GM18526 (cell line): ENCODE measurements around the gene SLC25A17.

Experiments
- POLR2A ChIP-seq: IDR thresholded peaks from 3 replicates; pipeline ENCODE4 v1.6.1; 2011; ENCODE audit not compliant: insufficient read length; ENCODE audit errors: extremely low read depth

The SLC25A17 gene

DNA sequence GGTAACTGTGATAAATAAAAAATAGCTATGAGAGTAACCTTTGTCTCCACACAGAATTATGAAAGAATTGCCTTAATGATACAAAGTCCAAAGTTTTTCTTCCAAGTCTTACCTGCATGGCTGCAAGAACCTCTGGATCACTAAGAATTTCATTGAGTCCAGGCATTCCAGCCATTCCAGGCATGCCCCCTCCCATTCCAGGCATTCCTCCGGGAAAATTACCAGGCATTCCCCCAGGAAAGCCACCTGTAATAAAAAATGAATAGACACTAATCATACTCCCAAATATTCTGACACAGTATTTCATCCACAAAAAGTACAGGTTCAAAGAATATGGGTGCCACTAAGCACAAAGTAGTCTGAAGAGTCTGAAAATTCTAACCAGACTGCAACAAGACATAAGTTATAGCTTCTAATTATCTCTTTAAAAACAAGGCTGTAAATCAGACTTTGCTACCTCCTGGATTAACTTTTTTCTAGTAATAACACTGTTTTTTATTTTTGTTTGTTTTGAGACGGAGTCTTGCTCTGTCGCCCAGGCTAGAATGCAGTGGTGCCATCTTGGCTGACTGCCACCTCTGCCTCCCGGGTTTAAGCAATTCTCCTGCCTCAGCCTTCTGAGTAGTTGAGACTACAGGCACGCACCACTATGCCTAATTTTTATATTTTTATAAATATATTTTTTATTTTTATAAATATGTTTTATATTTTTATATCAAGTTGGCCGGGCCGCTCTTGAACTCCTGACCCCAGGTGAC, 8.0 kb upstream of the SLC25A17 start:
- TF ChIP-seq POLR2A: no peak

DNA sequence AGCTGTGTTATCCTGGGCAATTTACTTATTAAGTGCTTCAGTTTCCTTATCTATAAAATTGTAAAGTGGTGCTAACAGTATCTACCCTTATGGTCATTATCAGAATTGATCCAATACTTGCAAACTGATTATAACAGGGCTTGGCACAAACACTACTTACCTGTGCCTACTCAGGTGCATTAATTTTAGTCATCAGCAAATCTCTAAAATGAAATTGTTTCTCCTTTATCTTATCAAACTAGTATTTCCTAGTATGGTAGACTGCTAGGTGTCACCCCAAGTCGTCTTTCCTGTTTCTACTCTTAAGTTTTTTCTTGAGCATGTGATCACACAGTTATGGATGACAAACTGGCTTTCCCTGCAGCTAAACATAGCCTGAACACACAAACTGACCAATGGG, 4.3 kb upstream of the SLC25A17 start:
- TF ChIP-seq POLR2A: no peak

DNA sequence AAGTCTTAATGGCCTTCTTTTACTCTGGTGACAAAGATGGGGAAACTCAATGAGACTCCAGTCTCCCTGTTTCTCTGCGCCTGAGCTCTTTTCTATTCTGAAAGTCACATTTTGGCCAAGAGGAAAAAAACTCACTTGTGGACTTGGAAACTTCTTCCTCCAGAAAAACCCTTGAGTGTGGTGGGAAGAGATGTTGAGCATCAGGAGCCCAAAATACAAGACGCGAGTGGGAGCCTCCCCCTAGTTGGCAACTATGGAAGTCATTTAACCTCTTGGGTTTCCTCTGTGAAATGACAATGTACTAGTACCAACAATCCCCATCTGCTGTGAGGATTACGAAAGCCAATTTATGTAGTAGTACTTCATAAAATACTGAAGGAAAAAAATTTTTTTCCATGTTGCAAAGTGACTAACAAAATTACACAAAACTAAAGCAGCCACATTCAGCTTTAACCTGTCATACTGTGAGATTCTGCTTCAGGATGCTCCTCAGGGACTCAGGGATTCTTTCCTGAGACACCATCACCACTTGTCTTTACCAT, 524 bp upstream of the SLC25A17 start:
- TF ChIP-seq POLR2A: no peak

DNA sequence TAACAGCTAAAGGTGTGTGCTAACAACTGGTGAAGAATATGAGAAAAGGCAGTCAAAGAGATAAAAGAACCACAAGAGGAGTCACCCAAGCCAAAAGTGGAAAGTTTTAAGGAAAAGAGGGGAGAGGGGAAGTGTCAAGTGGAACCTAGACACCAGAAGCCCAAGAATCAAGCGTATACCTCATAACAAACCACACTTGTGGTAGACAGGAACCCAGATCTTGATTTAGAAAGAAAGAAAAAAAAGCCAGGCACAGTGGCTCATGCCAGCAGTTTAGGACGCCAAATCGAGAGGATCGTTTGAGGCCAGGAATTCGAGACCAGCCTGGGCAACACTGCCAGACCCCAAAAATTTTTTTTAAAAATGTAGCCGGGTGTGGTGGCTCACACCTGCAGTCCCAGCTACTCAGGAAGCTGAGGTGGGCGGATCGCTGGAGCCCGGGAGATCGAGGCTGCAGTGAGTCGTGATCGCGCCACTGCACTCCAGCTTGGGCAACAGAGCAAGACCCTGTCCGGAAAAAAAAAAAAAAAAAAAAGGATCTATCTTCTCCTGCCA, 877 bp downstream of the SLC25A17 start:
- no peak for TF ChIP-seq POLR2A

DNA sequence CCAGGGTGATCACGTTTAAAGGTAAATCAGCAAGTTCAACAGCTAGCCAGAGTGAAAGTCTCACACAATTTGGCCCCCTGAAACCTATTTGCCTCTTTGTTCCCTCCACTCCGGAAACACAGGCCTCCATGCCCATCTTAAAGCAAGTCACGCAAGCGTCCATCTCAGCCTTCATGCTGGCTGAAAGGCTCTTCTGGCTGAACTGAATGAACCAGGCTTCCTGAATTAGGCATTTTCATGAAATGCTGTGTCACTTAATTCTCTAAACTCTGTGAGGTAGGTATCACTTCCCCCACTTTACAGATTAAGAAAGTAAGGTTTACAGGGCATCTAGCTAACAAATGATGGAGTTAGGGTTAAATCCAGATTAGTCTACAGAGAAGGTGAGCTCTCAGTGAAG, 1.4 kb downstream of the SLC25A17 start:
- no peak for TF ChIP-seq POLR2A

DNA sequence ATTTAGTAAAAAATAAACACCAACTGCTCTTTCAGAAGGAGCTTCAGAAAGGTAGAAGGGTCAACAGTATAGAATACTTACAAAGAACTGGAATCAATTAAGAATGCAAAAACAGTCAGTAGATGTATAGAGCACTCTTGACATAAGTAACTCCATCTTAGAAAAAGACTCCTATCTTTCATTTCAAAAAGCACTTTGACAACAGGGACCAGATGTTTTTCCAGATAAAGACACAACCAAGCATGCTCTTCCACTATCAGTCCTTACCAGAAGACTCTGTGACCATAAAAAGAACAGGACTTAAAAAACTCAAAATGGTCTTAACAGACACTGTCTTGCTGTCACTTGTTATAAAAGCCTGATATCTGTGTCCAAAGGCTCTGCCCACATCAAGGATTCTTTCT, 5.2 kb downstream of the SLC25A17 start:
- TF ChIP-seq POLR2A: no peak

DNA sequence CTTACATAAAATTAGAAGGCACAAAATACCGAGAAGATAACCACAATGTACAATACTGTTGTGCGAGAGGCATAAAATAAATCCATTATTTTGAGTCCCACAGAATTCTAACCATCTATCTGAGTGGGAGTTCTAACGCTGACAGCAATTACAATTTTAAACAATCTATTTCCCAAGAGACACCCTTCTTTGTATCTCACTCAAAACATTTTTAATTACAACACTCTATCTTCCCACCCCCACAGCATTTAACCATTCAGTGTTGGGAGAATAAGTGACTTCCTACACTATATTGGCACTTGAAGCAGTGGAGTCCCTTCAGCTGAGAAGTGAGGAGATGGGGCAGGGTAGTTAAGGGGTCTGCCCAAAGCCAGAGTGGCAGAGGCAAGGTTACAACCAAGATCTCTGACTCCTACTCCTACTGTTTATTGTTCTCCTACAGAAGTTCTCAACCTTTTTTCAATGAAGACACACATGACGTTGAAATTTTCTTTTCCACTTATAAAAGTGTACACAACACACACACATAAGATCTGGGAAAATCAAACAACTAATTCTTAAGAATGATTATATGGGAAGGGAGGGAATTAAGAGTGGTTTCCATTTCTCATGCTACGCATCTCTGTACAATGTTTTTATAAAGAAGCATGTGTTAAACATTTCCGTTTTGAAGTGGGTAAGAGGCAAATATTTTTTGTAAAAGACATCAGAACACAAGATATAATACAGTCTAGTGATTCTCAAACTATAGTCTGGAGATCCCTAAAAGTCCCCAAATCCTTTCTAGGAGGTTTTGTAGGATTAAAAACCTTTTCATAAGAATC, 10.9 kb downstream of the SLC25A17 start:
- TF ChIP-seq POLR2A: no peak

DNA sequence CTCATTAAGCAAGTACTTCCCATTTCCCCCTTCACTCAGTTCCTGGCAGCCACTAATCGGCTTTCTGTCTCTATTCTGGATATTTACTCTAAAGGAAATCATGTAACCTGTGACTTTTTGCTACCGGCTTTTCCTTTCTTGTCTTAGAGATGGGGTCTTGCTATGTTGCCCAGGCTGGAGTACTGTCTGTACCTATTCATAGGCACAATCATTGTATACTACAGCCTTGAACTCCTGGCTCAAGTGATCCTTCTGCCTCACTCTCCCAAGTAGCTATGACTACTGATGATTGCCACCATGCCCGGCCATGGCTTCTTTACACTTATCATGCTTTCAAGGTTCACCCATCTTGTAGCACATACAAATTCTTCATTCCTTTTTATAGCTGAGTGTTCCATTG, 12.4 kb downstream of the SLC25A17 start:
- no peak for TF ChIP-seq POLR2A

DNA sequence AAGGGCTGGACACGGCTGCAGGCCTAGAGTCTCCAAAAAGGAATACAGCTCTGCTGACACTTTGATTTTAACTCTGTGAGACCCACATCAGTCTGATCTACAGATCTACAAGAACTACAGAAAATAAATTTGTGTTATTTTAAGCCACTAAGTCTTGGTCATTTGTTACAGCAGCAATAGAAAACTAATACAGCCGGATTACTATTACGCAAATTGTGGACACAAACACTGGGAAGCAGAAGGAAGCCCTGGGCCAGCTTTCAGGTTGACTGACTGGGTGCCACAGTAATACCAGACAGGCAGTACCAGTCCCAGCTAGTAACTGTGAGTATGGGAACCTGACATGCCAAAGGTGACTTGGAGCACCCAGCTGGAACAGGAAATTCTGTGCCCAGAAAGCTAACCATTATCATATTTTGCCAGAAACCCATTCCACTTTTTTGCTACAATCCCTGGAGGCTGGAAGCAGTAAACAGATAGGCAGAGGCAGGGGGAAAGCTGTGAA, 13.4 kb downstream of the SLC25A17 start:
- no peak for TF ChIP-seq POLR2A

DNA sequence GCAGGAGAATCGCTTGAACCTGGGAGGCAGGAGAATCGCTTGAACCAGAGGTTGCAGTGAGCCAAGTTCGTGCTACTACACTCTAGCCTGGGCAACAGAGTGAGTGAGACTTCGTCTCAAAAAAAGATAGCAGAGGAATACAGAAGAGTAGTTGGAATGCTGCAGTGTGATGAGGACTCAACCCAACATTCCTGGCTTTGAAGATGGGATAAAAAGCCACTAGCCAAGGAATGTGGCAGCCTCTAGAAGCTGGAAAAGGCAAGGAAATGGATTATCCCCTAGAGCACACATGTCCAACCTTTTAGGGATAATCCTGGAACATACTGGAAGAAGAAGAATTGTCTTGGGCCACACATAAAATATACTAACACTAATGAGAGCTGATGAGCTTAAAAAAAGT, 13.9 kb downstream of the SLC25A17 start:
- TF ChIP-seq POLR2A: no peak

DNA sequence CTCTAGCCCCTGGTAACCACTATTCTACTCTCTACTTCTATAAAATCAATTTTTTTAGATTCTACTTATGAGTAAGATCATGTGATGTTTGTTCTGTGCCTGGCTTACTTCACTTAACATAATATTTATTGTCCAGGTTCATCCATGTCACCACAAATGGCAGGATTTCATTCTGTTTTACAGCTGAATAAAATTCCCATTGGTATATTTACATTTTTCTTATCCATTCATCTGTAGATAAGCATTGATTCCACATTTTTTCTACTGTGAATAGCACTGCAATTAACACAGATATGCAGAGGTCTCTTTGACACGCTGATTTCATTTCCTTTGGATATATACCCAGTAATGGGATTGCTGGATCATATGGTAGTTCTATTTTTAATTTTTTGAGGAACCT, 15.8 kb downstream of the SLC25A17 start:
- no peak for TF ChIP-seq POLR2A

DNA sequence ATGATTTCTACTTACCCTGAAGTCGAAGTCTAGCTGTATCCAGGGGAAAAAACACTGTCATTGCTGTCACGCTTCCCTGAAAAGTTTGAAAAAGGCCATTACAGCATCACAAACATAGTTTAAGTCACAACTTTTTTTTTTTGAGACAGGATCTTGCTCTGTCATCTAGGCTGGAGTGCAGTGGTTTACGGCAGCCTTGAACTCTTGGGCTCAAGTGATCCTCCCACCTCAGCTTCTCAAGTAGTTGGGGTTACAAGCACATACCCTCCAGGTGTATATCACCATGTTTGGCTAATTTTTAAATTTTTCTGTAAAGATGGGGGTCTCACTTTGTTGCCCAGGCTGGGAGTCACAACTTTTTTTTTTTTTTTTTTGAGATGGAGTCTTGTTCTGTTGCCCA, 20.1 kb downstream of the SLC25A17 start:
- TF ChIP-seq POLR2A: no peak

DNA sequence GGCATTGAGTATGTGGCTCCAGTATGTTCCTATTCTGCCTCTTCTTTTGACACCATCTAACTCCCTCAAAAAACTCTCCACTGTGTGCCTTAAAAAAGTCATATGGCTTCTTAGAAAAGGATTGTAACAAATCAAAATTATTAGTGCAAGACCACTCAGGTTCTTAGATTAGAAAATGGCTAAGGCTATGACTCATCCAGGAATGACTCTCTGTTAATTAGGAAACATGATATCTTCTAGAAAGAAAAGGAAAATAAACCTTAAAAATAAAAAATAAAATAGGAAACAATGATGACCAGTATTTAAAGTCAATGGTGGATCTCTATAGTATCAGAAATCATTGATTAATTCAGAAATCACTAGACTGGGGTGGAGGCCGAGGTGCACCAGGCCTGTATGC, 21.7 kb downstream of the SLC25A17 start:
- TF ChIP-seq POLR2A: no peak

DNA sequence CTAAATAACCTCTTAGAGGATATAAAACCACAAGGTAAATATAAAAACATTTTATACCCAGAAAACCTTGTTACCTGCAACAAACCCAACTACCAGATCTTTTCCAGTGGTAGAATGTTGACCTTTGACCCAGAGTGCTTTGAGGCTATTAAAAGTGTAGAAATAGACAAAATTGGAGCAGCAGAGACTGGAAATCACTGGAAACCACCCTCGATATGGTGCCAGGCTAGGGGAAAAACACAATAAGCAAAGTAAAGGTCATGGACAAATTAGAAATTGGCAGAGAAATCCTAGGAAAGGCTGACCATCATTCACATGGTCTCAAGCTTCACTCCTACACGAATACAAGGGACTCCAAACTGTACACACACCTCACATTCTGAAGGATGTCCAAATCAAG, 26.7 kb downstream of the SLC25A17 start:
- TF ChIP-seq POLR2A: no peak

DNA sequence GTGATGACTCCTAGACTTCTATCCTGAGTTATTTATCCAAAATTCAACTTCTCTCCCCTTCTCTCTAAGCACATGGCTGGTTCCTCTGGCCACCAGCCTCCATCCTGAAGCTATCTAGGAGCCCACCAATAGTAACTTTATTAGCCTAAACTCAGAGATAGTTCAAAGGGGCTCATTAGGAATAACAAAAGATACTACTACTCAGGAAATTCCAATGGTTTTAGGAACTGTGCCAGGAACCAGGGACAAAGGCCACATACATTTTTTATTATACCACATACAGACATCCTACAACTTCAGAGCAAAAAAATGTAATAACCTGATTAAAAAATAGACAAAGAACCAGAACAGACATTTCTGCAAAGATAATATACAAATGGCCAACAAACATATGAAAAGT, 27.9 kb downstream of the SLC25A17 start:
- no peak for TF ChIP-seq POLR2A

DNA sequence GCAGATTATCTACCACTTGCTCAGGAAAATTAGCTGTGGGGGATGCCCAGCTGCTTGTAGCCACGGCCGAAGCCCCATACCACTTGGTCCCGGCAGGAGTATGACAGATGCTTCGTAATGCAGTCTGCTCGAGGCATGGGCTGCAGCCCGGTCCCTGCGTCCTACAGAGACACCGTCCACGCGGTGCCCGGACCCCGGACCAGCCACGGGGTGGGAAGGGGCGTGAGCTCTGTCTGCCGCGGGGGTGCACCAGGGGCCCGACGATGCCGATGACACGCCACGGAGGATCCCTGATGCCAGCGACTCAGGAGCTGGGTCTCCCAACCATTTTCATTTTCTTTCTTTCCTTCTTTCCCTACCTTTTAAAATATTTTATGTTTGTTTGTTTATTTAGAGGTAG, 30.0 kb downstream of the SLC25A17 start:
- no peak for TF ChIP-seq POLR2A
